HCT116 (cell line): Measurements from ENCODE around the gene B4GALNT3. TPM values are rescaled to one million over a fixed set of nuclear protein-coding genes. Genes with fewer than 3 reads are reported as not detected.

Source experiments
- ATAC-seq: fragments of 200-7000 bp; cut with Tn5 transposase; 2 replicates; pipeline ENCODE4 v1.9.1; 2020; ENCODE audit warnings: mild to moderate bottlenecking, moderate library complexity
- BruUV-seq: library from RNA; stranded (reverse); fragments of 400-500 nt; replicated peaks from 2 replicates; lab custom pipeline; 2021; lab: Mats Ljungman, UMichigan
- CTCF ChIA-PET: fragments of 300-600 bp; sonication (Branson Sonifier 250); formaldehyde crosslinking; loops from one replicate; lab custom pipeline; 2021; ENCODE audit warnings: antibody characterized with exemption; lab: Charles Lee
- POLR2A ChIA-PET: fragments of 300-600, 350-600 bp; sonication (Branson Sonifier 250); formaldehyde crosslinking; loops from one replicate; lab custom pipeline; 2021; ENCODE audit warnings: antibody characterized with exemption; lab: Charles Lee
- RAD21 ChIA-PET, 2 experiments: fragments of 300-600 bp; sonication (Branson Sonifier 250); formaldehyde crosslinking; loops; one replicate each; lab custom pipeline; 2023; ENCODE audit warnings: low total read pairs in 2 of 2; ENCODE audit not compliant: uncharacterized antibody in 2 of 2, unreplicated experiment in 2 of 2, low non-redundant PET in 1 of 2; lab: Charles Lee
- DNase-seq: peaks from one replicate; pipeline ENCODE4 v3.0.0-alpha.2; 2010; ENCODE audit warnings: low read depth, low spot score
- H2AFZ ChIP-seq: fragments of 200-600 bp; shearing (Covaris generic), sonication (generic); 2 replicates; pipeline ENCODE4 v1.6.1; 2017; ENCODE audit warnings: low read depth, mixed run types, mixed read lengths, antibody characterized with exemption, low read length; ENCODE audit not compliant: poor library complexity, severe bottlenecking
- H3K27ac ChIP-seq: 2 replicates; pipeline ENCODE4 v1.5.1; 2012; ENCODE audit warnings: low read depth, low read length
- H3K27me3 ChIP-seq: fragments of 200-600 bp; sonication (generic); 2 replicates; pipeline ENCODE4 v1.6.1; 2016; ENCODE audit warnings: mixed run types, low read length, mixed read lengths; ENCODE audit not compliant: insufficient read depth
- H3K36me3 ChIP-seq, 2 experiments: fragments of 200-500 bp in 1 of 2; fragments of 200-600 bp in 1 of 2; sonication (Bioruptor generic) in 1 of 2; sonication (generic) in 1 of 2; 2 replicates each; pipeline versions ENCODE4 v1.5.1 to v1.6.1; 2014 to 2016; ENCODE audit warnings: low read length in 2 of 2, inconsistent platforms in 1 of 2, mixed read lengths in 1 of 2, mixed run types in 1 of 2; ENCODE audit not compliant: insufficient read depth in 2 of 2, control insufficient read depth in 1 of 2
- H3K4me1 ChIP-seq, 2 experiments: fragments of 200-600 bp in 1 of 2; sonication (generic) in 1 of 2; 2 replicates each; pipeline versions ENCODE4 v1.5.1 to v1.6.1; 2012 to 2017; ENCODE audit warnings: low read length in 2 of 2, inconsistent platforms in 1 of 2, mild to moderate bottlenecking in 1 of 2, mixed read lengths in 1 of 2, mixed run types in 1 of 2, moderate library complexity in 1 of 2; ENCODE audit not compliant: insufficient read depth in 2 of 2, control insufficient read depth in 1 of 2
- H3K4me2 ChIP-seq: fragments of 200-600 bp; sonication (generic); 2 replicates; pipeline ENCODE4 v1.6.1; 2017; ENCODE audit warnings: mixed run types, low read length, mixed read lengths
- H3K4me3 ChIP-seq, 2 experiments: fragments of 200-600 bp in 1 of 2; sonication (generic) in 1 of 2; replicated peaks in 1 of 2; 2 replicates each; pipeline ENCODE4 v1.5.1; 2011 to 2016; ENCODE audit warnings: low read length in 2 of 2, control low read depth in 1 of 2, low read depth in 1 of 2, mild to moderate bottlenecking in 1 of 2, mixed read lengths in 1 of 2, mixed run types in 1 of 2
- H3K79me2 ChIP-seq: fragments of 200-600 bp; sonication (generic); 2 replicates; pipeline ENCODE4 v1.6.1; 2017; ENCODE audit warnings: mild to moderate bottlenecking, mixed run types, low read length, moderate library complexity, mixed read lengths; ENCODE audit not compliant: insufficient read depth
- H3K9ac ChIP-seq: fragments of 200-600 bp; sonication (generic); 2 replicates; pipeline ENCODE4 v1.6.1; 2016; ENCODE audit warnings: low read length, mixed read lengths
- H3K9me2 ChIP-seq: fragments of 200-600 bp; sonication (generic), shearing (Covaris generic); 2 replicates; pipeline ENCODE4 v1.6.1; 2017; ENCODE audit warnings: mixed run types, mild to moderate bottlenecking, moderate library complexity; ENCODE audit not compliant: insufficient read depth
- H3K9me3 ChIP-seq, 2 experiments: fragments of 200-500 bp in 1 of 2; fragments of 200-600 bp in 1 of 2; sonication (Bioruptor generic) in 1 of 2; sonication (generic) in 1 of 2; 2 replicates each; pipeline ENCODE4 v1.6.1; 2014 to 2017; ENCODE audit warnings: low read length in 2 of 2, mixed read lengths in 2 of 2, inconsistent platforms in 1 of 2, low read depth in 1 of 2, mild to moderate bottlenecking in 1 of 2, mixed run types in 1 of 2, moderate library complexity in 1 of 2; ENCODE audit not compliant: control insufficient read depth in 1 of 2, insufficient read depth in 1 of 2
- H4K20me1 ChIP-seq: fragments of 200-600 bp; sonication (generic), shearing (Covaris generic); 2 replicates; pipeline ENCODE4 v1.6.1; 2017; ENCODE audit warnings: mixed run types, mild to moderate bottlenecking, moderate library complexity; ENCODE audit not compliant: insufficient read depth
- EGR1 ChIP-seq: IDR thresholded peaks from 2 replicates; pipeline ENCODE4 v1.6.1; 2012; ENCODE audit warnings: low read depth
- JUND ChIP-seq: IDR thresholded peaks from 2 replicates; pipeline ENCODE4 v1.6.1; 2012
- REST ChIP-seq: IDR thresholded peaks from 2 replicates; pipeline ENCODE4 v1.6.1; 2012; ENCODE audit warnings: low read depth
- SIN3A ChIP-seq: IDR thresholded peaks from 2 replicates; pipeline ENCODE4 v1.6.1; 2012; ENCODE audit warnings: low read depth
- SRF ChIP-seq: IDR thresholded peaks from 2 replicates; pipeline ENCODE4 v1.6.1; 2012; ENCODE audit warnings: low read depth
- TCF7L2 ChIP-seq: IDR thresholded peaks from 2 replicates; pipeline ENCODE4 v1.7.0; 2011; ENCODE audit warnings: borderline replicate concordance, inconsistent platforms; ENCODE audit not compliant: insufficient read depth, insufficient read length; ENCODE audit errors: extremely low read depth
- YY1 ChIP-seq: IDR thresholded peaks from 2 replicates; pipeline ENCODE4 v1.6.1; 2011; ENCODE audit warnings: low read length, low read depth, moderate library complexity, mild to moderate bottlenecking; ENCODE audit not compliant: insufficient replicate concordance; ENCODE audit errors: extremely low read depth
- ZBTB33 ChIP-seq: IDR thresholded peaks from 2 replicates; pipeline ENCODE4 v1.6.1; 2011; ENCODE audit warnings: mild to moderate bottlenecking, low read length, moderate library complexity; ENCODE audit not compliant: insufficient replicate concordance; ENCODE audit errors: extremely low read depth
- intact Hi-C: fragments of 100-400 bp; cut with micrococcal nuclease; formaldehyde crosslinking; loops from 2 replicates; pipeline ENCODE4 v1.10.0; 2022
- total RNA-seq: library from RNA; stranded (reverse); gene quantifications from one replicate; pipeline ENCODE4 v1.2.1, GENCODE V29; 2021; ENCODE audit not compliant: unreplicated experiment
- TF ChIP-seq, protein P1 (sequence below): IDR thresholded peaks from 2 replicates; pipeline ENCODE4 v1.6.1; 2012

B4GALNT3 gene
- total RNA-seq, 1 experiment from 2014 or later = 18.2 TPM

- TF ChIP-seq EGR1 = no peak
- TF ChIP-seq, protein P1, sequence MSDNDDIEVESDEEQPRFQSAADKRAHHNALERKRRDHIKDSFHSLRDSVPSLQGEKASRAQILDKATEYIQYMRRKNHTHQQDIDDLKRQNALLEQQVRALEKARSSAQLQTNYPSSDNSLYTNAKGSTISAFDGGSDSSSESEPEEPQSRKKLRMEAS = no peak
- TF ChIP-seq SRF = no peak
- no peak for TF ChIP-seq TCF7L2
- TF ChIP-seq ZBTB33 = no peak
- TF ChIP-seq SIN3A = no peak
- TF ChIP-seq JUND = no peak
- no peak for TF ChIP-seq YY1
- TF ChIP-seq REST = no peak
- TF ChIP-seq, all 23 proteins: peak for 0
- ATAC-seq (no peak), DNase-seq (no peak)
- Histone ChIP-seq H3K9ac (no peak overlapping the region), H4K20me1 (no peaks in the 10 kb centered on the region), H3K9me3 (no peaks in the 10 kb centered on the region), H2AFZ (no peak overlapping the region), H3K9me2 (no peaks in the 10 kb centered on the region), H3K4me2 (no peak overlapping the region), H3K27ac (no peak overlapping the region), H3K36me3 (no peaks in the 10 kb centered on the region), H3K4me1 (no peaks in the 10 kb centered on the region), H3K27me3 (no peaks in the 10 kb centered on the region), H3K4me3 (no peak overlapping the region), H3K79me2 (no peaks in the 10 kb centered on the region)
- POLR2A ChIA-PET = no interaction called here
- CTCF ChIA-PET = interaction anchor here (1.5 kb wide), 1 partner anchor 97 kb away, joined by 4 read pairs; no protein-coding TSS in a partner anchor
- intact Hi-C loops = no loop called here
- RAD21 ChIA-PET = no interaction called here
- no TSS peak for BruUV-seq
Measured at GRCh38 chr12:450438-450837, 9.3 kb upstream of the B4GALNT3 start.
